ENCODE measurements around the gene DDR2.
"Not testable (repeated sequence)": the region's sequence is repeated elsewhere in the genome, so short reads cannot be mapped to it uniquely, and the experiment has no call there.

DDR2 gene

GRCh38 chr1:162717548-162718184 lies 85.4 kb downstream of the DDR2 start:
- in situ Hi-C loops (cut with MboI; ENCODE audit: low sequenced_read_pairs), result no loop called here

GRCh38 chr1:162719678-162720077 lies 87.4 kb downstream of the DDR2 start:
- in situ Hi-C loops (cut with MboI; ENCODE audit: low sequenced_read_pairs), result no loop called here

GRCh38 chr1:162720996-162721395 lies 88.7 kb downstream of the DDR2 start:
- in situ Hi-C loops (cut with MboI; ENCODE audit: low sequenced_read_pairs), result no loop called here

- in situ Hi-C loops (cut with MboI; ENCODE audit: low sequenced_read_pairs), result no loop called here
These were observed 89.2 kb downstream of the DDR2 start for GRCh38 chr1:162721471-162721870.

- in situ Hi-C loops (cut with MboI; ENCODE audit: low sequenced_read_pairs), result no loop called here
These were observed 89.8 kb downstream of the DDR2 start for GRCh38 chr1:162722036-162722435.

GRCh38 chr1:162724583-162725120 lies 92.4 kb downstream of the DDR2 start:
- in situ Hi-C loops (cut with MboI; ENCODE audit: low sequenced_read_pairs), result no loop called here

- in situ Hi-C loops (cut with MboI; ENCODE audit: low sequenced_read_pairs), result no loop called here
These were observed 93.1 kb downstream of the DDR2 start for GRCh38 chr1:162725301-162725837.

- in situ Hi-C loops (cut with MboI; ENCODE audit: low sequenced_read_pairs), result no loop called here
These were observed 94.3 kb downstream of the DDR2 start for GRCh38 chr1:162726555-162726954.

GRCh38 chr1:162727493-162727892 lies 95.2 kb downstream of the DDR2 start:
- in situ Hi-C loops (cut with MboI; ENCODE audit: low sequenced_read_pairs), result not testable (repeated sequence)

- in situ Hi-C loops (cut with MboI; ENCODE audit: low sequenced_read_pairs), result no loop called here
These were observed 96.3 kb downstream of the DDR2 start for GRCh38 chr1:162728573-162728972.

GRCh38 chr1:162729195-162729774 lies 97.0 kb downstream of the DDR2 start:
- in situ Hi-C loops (cut with MboI; ENCODE audit: low sequenced_read_pairs), result not testable (repeated sequence)

- in situ Hi-C loops (cut with MboI; ENCODE audit: low sequenced_read_pairs), result no loop called here
These were observed 99.8 kb downstream of the DDR2 start for GRCh38 chr1:162732094-162732493.

- in situ Hi-C loops (cut with MboI; ENCODE audit: low sequenced_read_pairs), result no loop called here
These were observed 100.5 kb downstream of the DDR2 start for GRCh38 chr1:162732566-162733335.

- in situ Hi-C loops (cut with MboI; ENCODE audit: low sequenced_read_pairs), result no loop called here
These were observed 101.0 kb downstream of the DDR2 start for GRCh38 chr1:162733336-162733590.

GRCh38 chr1:162734047-162734446 lies 101.8 kb downstream of the DDR2 start:
- in situ Hi-C loops (cut with MboI; ENCODE audit: low sequenced_read_pairs), result no loop called here

- in situ Hi-C loops (cut with MboI; ENCODE audit: low sequenced_read_pairs), result no loop called here
These were observed 103.9 kb downstream of the DDR2 start for GRCh38 chr1:162736184-162736583.

GRCh38 chr1:162736633-162737067 lies 104.4 kb downstream of the DDR2 start:
- in situ Hi-C loops (cut with MboI; ENCODE audit: low sequenced_read_pairs), result no loop called here

GRCh38 chr1:162740755-162741154 lies 108.5 kb downstream of the DDR2 start:
- in situ Hi-C loops (cut with MboI; ENCODE audit: low sequenced_read_pairs), result no loop called here

GRCh38 chr1:162741574-162741973 lies 109.3 kb downstream of the DDR2 start:
- in situ Hi-C loops (cut with MboI; ENCODE audit: low sequenced_read_pairs), result no loop called here

- in situ Hi-C loops (cut with MboI; ENCODE audit: low sequenced_read_pairs), result not testable (repeated sequence)
These were observed 114.1 kb downstream of the DDR2 start for GRCh38 chr1:162746264-162746942.

GRCh38 chr1:162753001-162753658 lies 120.9 kb downstream of the DDR2 start:
- in situ Hi-C loops (cut with MboI; ENCODE audit: low sequenced_read_pairs), result no loop called here
